GM12801 (cell line): ENCODE data around the gene TNFSF18.

ENCODE experiments used
- CTCF ChIP-seq: IDR thresholded peaks from one replicate; pipeline ENCODE4 v1.5.1; 2011; ENCODE audit warnings: control low read depth; ENCODE audit not compliant: insufficient read length; ENCODE audit errors: extremely low read depth

TNFSF18 gene

GRCh38 chr1:173014160-173014559, 36.6 kb downstream of the TNFSF18 start:
- no peak for TF ChIP-seq CTCF

- TF ChIP-seq CTCF: no peak
Observed at GRCh38 chr1:173012126-173012525, 38.6 kb downstream of the TNFSF18 start.

- no peak for TF ChIP-seq CTCF
Observed at GRCh38 chr1:173009597-173009996, 41.1 kb downstream of the TNFSF18 start.

DNA sequence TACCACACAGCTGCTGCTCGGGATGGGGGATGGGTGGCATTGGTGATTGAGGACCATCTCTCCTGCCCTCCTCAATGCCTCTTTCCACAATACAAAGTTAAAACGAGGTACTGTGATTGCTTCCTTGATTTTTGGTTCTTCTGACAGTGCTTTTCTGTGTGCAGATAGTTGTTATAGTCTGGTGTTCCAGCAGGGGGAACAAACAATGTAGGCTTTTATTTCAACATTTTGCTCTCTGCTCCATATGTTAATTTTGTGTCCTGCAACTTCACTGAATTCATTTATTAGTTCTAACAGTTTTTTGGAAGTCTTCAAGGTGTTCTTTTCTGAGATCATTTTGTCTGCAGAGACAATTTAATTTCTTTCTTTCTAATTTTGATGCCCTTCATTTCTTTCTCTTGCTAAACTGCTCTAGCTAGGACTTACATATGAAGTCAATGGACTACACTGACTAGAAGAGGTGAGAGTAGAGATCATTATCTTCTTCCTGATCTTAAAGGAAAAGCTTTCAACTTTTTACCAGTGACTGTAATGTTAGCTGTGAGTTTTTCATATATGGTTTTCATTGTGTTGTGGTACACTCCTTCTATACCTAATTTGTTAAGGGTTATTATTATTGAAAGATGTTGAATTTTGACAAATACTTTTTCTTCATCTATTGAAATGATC, 45.4 kb downstream of the TNFSF18 start:
- TF ChIP-seq CTCF: no peak

DNA sequence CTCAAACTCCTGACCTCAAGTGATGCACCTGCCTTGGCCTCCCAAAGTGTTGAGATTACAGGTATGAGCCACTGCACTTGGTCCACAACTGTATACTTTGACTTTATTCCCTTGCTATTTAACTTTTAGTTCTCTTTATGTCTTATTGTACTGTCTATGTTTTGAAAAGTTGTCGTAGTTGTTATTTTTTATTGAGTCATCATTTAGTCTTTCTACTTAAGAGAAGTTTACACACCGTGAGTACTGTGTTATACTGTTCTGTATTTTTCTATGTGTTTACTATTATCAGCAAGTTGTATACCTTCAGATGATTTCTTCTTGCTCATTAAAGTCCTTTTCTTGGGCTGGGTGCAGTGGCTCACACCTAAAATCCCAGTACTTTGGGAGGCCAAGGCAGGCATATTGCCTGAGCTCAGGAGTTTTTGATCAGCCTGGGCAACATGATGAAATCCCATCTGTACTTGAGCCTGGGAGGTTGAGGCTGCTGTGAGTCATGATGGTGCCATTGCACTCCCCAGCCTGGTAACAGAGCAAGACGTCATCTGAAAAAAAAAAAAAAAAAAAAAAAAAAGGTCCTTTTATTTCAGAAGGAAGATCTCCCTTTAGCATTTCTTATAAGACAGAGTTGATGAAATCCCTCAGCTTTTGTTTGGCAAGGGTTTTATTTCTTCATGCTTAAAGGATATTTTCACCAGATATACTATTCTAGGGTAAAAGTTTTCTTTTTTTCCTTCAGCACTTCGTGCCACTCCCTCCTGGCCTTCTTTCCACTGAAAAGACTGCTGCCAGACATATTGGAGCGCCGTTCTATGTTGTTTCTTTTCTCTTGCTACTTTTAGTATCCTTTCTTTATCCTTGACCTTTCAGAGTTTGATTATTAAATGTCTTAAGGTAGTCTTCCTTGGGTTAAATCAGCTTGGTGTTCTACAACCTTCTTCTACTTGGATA, 47.6 kb downstream of the TNFSF18 start:
- no peak for TF ChIP-seq CTCF

DNA sequence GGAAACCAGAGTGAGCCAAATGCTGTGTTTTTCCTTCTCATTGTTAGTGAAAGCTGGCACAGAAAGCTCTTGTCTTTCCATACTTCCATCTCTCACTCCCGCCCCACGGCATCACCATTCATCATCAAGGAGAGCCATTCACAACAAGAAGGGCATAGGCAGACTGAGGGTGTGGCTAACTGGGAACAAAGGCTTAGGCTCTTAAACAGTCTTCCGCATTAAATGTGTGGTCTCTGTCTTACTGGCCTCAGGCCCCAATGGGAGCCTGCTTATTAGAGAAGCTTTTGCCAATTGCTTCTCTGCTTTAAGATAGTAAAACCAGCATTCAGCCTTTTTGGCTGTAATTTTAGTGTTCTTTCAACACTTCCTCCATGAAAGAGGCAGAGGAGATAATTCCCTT, 51.4 kb downstream of the TNFSF18 start:
- no peak for TF ChIP-seq CTCF

GRCh38 chr1:172997941-172998361, 52.8 kb downstream of the TNFSF18 start:
- TF ChIP-seq CTCF: no peak
